Measurements from ENCODE around the gene NHEJ1.

NHEJ1 gene

GRCh38 chr2:219087361-219087760 lies 73.3 kb downstream of the NHEJ1 start:
- no peak for DNase-seq (ENCODE audit: low read depth)

GRCh38 chr2:219086196-219086595 lies 74.4 kb downstream of the NHEJ1 start:
- no peak for DNase-seq (ENCODE audit: low read depth)

- DNase-seq (ENCODE audit: low read depth) = no peak
These were observed 75.8 kb downstream of the NHEJ1 start for GRCh38 chr2:219084791-219085190.

- DNase-seq (ENCODE audit: low read depth) = no peak
These were observed 78.2 kb downstream of the NHEJ1 start for GRCh38 chr2:219082332-219082958.

GRCh38 chr2:219081701-219082331 lies 78.8 kb downstream of the NHEJ1 start:
- DNase-seq (ENCODE audit: low read depth) = no peak

- DNase-seq (ENCODE audit: low read depth) = no peak
These were observed 79.5 kb downstream of the NHEJ1 start for GRCh38 chr2:219081096-219081495.

GRCh38 chr2:219079417-219079816 lies 81.2 kb downstream of the NHEJ1 start:
- no peak for DNase-seq (ENCODE audit: low read depth)

GRCh38 chr2:219078951-219079350 lies 81.7 kb downstream of the NHEJ1 start:
- DNase-seq (ENCODE audit: low read depth) = no peak

- no peak for DNase-seq (ENCODE audit: low read depth)
These were observed 82.5 kb downstream of the NHEJ1 start for GRCh38 chr2:219078126-219078525.

- DNase-seq (ENCODE audit: low read depth) = no peak
These were observed 84.4 kb downstream of the NHEJ1 start for GRCh38 chr2:219076253-219076652.

- DNase-seq (ENCODE audit: low read depth) = peak; percentile 28
These were observed 87.0 kb downstream of the NHEJ1 start for GRCh38 chr2:219073413-219074129.

- DNase-seq (ENCODE audit: low read depth) = no peak
These were observed 87.8 kb downstream of the NHEJ1 start for GRCh38 chr2:219072741-219073250.

GRCh38 chr2:219071131-219071816 lies 89.3 kb downstream of the NHEJ1 start:
- no peak for DNase-seq (ENCODE audit: low read depth)

- no peak for DNase-seq (ENCODE audit: low read depth)
These were observed 95.1 kb downstream of the NHEJ1 start for GRCh38 chr2:219065484-219065883.

GRCh38 chr2:219062081-219062480 lies 98.5 kb downstream of the NHEJ1 start:
- DNase-seq (ENCODE audit: low read depth) = no peak

- DNase-seq (ENCODE audit: low read depth) = no peak
These were observed 99.5 kb downstream of the NHEJ1 start, which contains the start of gene IHH for GRCh38 chr2:219060821-219061791. IHH (minus strand) TSS chr2:219060921; CDS start chr2:219060467, 454 bp downstream.

- DNase-seq (ENCODE audit: low read depth) = no peak
These were observed 100.6 kb downstream of the NHEJ1 start for GRCh38 chr2:219059725-219060682.

- DNase-seq (ENCODE audit: low read depth) = no peak
These were observed 101.3 kb downstream of the NHEJ1 start for GRCh38 chr2:219059375-219059724.

- DNase-seq (ENCODE audit: low read depth) = no peak
These were observed 101.9 kb downstream of the NHEJ1 start for GRCh38 chr2:219058541-219059374.

Data from HS-5 (cell line).